HUDEP-2 (cell line): ENCODE measurements around the gene CHCHD3.
"Not testable (repeated sequence)": the region's sequence is repeated elsewhere in the genome, so short reads cannot be mapped to it uniquely, and the experiment has no call there.

Source experiments
- DNase-seq, 76 experiments: peaks; one replicate each; lab custom pipeline; 2025; ENCODE audit not compliant: unreplicated experiment in 76 of 76; lab: John Stamatoyannopoulos, UW

The CHCHD3 gene

GRCh38 chr7:133009426-133010252 is 72.3 kb downstream of the CHCHD3 start:
- DNase-seq: no peak

GRCh38 chr7:133007961-133008360 is 73.9 kb downstream of the CHCHD3 start:
- no peak for DNase-seq

- DNase-seq: peak in 4 of 76 experiments; percentile 5 to 22 (median 11)
Measured at GRCh38 chr7:133003052-133003910, 78.6 kb downstream of the CHCHD3 start.

GRCh38 chr7:133001727-133002126 is 80.2 kb downstream of the CHCHD3 start:
- no peak for DNase-seq

GRCh38 chr7:132999845-133000244 is 82.0 kb downstream of the CHCHD3 start:
- no peak for DNase-seq

GRCh38 chr7:132998763-132999162 is 83.1 kb downstream of the CHCHD3 start:
- no peak for DNase-seq

- no peak for DNase-seq
Measured at GRCh38 chr7:132997505-132997904, 84.4 kb downstream of the CHCHD3 start.

GRCh38 chr7:132996581-132997242 is 85.2 kb downstream of the CHCHD3 start:
- no peak for DNase-seq

GRCh38 chr7:132993377-132994013 is 88.4 kb downstream of the CHCHD3 start:
- DNase-seq: peak in 2 of 76 experiments; percentile 44 to 55

GRCh38 chr7:132991615-132992587 is 90.0 kb downstream of the CHCHD3 start:
- no peak for DNase-seq

- no peak for DNase-seq
Measured at GRCh38 chr7:132988117-132988516, 93.8 kb downstream of the CHCHD3 start.

GRCh38 chr7:132980402-132980801 is 101.5 kb downstream of the CHCHD3 start:
- DNase-seq: no peak

- no peak for DNase-seq
Measured at GRCh38 chr7:132979524-132979923, 102.4 kb downstream of the CHCHD3 start.

- no peak for DNase-seq
Measured at GRCh38 chr7:132977234-132977633, 104.7 kb downstream of the CHCHD3 start.

GRCh38 chr7:132972745-132973144 is 109.1 kb downstream of the CHCHD3 start:
- DNase-seq: no peak

- DNase-seq: no peak
Measured at GRCh38 chr7:132970257-132970656, 111.6 kb downstream of the CHCHD3 start.

- DNase-seq: no peak
Measured at GRCh38 chr7:132969520-132969919, 112.4 kb downstream of the CHCHD3 start.

- not testable (repeated sequence) for DNase-seq
Measured at GRCh38 chr7:132967470-132967848, 114.4 kb downstream of the CHCHD3 start.

- DNase-seq: no peak
Measured at GRCh38 chr7:132966754-132967469, 115.0 kb downstream of the CHCHD3 start.
